GM23248 (cell line): Measurements from ENCODE around the gene PLAAT3.

ENCODE experiments used
- EZH2 ChIP-seq: fragments of 200-600 bp; sonication (generic); IDR thresholded peaks from 2 replicates; pipeline ENCODE4 v1.6.1; 2018; ENCODE audit warnings: antibody characterized with exemption, mild to moderate bottlenecking; ENCODE audit not compliant: insufficient read depth, poor library complexity, severe bottlenecking
- EZH2phosphoT487 ChIP-seq: fragments of 200-600 bp; sonication (generic); IDR thresholded peaks from 2 replicates; pipeline ENCODE4 v1.6.1; 2018; ENCODE audit warnings: antibody characterized with exemption, moderate library complexity, mild to moderate bottlenecking, low read depth; ENCODE audit not compliant: insufficient read depth

DNA sequence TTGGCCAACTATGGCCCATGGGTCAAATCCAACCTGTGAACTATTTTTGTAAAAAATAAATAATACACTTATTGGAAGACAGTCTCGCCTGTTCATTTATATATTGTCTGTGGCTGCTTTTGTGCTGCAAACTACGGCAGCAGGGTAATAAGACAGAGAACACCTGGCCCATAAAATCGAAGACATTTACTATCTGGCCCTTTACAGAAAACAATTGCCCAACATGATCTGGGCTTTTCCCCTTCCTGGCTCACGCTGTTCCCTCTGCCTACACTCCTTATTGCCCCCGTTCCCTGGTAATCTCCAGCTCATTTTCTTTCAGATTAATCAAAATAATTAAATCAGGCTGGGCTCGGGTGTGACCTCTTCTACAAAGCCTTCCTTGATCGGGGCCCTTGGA, 56.7 kb downstream of the PLAAT3 start:
- TF ChIP-seq EZH2 (no peak), EZH2phosphoT487 (no peak)
